OCI-LY7 (cell line): ENCODE measurements around the gene CEP57L1.

Source experiments
- CTCF ChIP-seq: fragments of 200-600 bp; sonication (generic); conservative IDR thresholded peaks from 2 replicates; pipeline ENCODE4 v1.5.1; 2014; ENCODE audit warnings: mild to moderate bottlenecking, antibody characterized with exemption, low read length, moderate library complexity, mixed read lengths
- EZH2phosphoT487 ChIP-seq: fragments of 200-600 bp; sonication (generic); IDR thresholded peaks from 2 replicates; pipeline ENCODE4 v1.6.1; 2018; ENCODE audit warnings: low read depth, borderline replicate concordance, mild to moderate bottlenecking, mixed run types, antibody characterized with exemption, low read length, moderate library complexity, mixed read lengths

- TF ChIP-seq CTCF = no peak
- TF ChIP-seq EZH2phosphoT487 = no peak
These were observed 46.5 kb upstream of the CEP57L1 start for GRCh38 chr6:109048670-109049415.
